ENCODE data around the gene SH3BGR. TPM values are rescaled to one million over a fixed set of nuclear protein-coding genes. Genes with fewer than 3 reads are reported as not detected.

The SH3BGR gene
- total and polyA plus RNA-seq, 10 of the 15 experiments (the other 5 are each of a cell fraction or from before 2014, with no cell fraction given): 0.45 to 3.5 (median 1.7) TPM

DNA sequence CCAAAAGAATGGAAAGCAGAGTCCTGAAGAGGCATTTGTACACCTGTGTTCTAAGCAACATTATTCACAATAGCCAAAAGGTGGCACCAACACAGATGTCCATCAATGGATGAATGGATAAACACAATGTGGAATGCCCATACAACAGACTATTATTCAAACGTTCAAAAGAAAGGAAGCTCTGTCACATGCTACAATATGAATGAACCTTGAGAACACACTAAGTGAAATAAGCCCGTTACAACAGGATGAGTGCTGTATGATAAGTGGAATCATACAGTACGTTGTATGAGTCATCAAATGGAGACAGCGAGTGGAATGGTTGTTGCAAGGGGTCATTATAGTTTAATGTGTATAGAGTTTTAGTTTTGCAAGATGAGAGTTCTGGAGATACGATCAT is 80.1 kb downstream of the SH3BGR start:
- BruUV-seq (replicated peaks): no TSS peak
- in situ Hi-C loops (cut with MboI): no loop called here
- Histone ChIP-seq H3K4me1 (ENCODE audit: control insufficient read depth, insufficient read depth, low read length) (no peaks in the 10 kb centered on the region), H3K36me3 (ENCODE audit: control insufficient read depth in 2 of 2, insufficient read depth in 2 of 2, low read length in 1 of 2) (no peaks in the 10 kb centered on the region), H3K4me3 (no peak overlapping the region), H3K27me3 (replicated peaks in 1 of 2; ENCODE audit: control insufficient read depth in 2 of 2, insufficient read depth in 2 of 2, low read length in 1 of 2) (no peaks in the 10 kb centered on the region), H3K27ac (ENCODE audit: control insufficient read depth, insufficient read depth) (no peak overlapping the region), H3K79me2 (ENCODE audit: control insufficient read depth, insufficient read depth, low read length) (no peaks in the 10 kb centered on the region), H3K9me3 (replicated peaks; ENCODE audit: control insufficient read depth, insufficient read depth, low read length) (no peaks in the 10 kb centered on the region), H3K9ac (ENCODE audit: control insufficient read depth, insufficient read depth, low read length) (no peak overlapping the region), H3K4me2 (ENCODE audit: control insufficient read depth, insufficient read depth) (no peak overlapping the region), H4K20me1 (ENCODE audit: control insufficient read depth, insufficient read depth) (no peaks in the 10 kb centered on the region), H2AFZ (ENCODE audit: control insufficient read depth, low read depth, low read length) (no peak overlapping the region)
- FAIRE-seq (no peak), DNase-seq (ENCODE audit: low read depth, low spot score) (no peak), ATAC-seq (no peak)
- RAD21 ChIA-PET (ENCODE audit: unreplicated experiment): no interaction called here
- 9% methylated on average over 5 of the region's 5 CpGs for WGBS (ENCODE audit: insufficient coverage, insufficient replicate concordance, low lambda C conversion rate, missing lambda C conversion rate)
- no peak for TF ChIP-seq TCF3 (IDR thresholded peaks at IDR 0.05; ENCODE audit: borderline replicate concordance, insufficient read depth, low read depth, low read length)
- TF ChIP-seq EED (IDR thresholded peaks at IDR 0.05; ENCODE audit: low read depth): no peak
- TF ChIP-seq RBBP5 (conservative IDR thresholded peaks at IDR 0.05): no peak
- no peak for TF ChIP-seq STAT3 (IDR thresholded peaks at IDR 0.05; ENCODE audit: low read depth, low read length)
- no peak for TF ChIP-seq TBL1XR1 (IDR thresholded peaks at IDR 0.05; ENCODE audit: low read depth, low read length)
- TF ChIP-seq BRCA1 (IDR thresholded peaks at IDR 0.05; ENCODE audit: low read depth, low read length): no peak
- no peak for TF ChIP-seq SREBF2 (IDR thresholded peaks at IDR 0.05; ENCODE audit: low read length)
- CTCF ChIA-PET: no interaction called here
- intact Hi-C loops (cut with micrococcal nuclease; ENCODE audit: unreplicated experiment): no loop called here
- SMC1A ChIA-PET (ENCODE audit: uncharacterized antibody, unreplicated experiment): no interaction called here
- POLR2A ChIA-PET: no interaction called here

DNA sequence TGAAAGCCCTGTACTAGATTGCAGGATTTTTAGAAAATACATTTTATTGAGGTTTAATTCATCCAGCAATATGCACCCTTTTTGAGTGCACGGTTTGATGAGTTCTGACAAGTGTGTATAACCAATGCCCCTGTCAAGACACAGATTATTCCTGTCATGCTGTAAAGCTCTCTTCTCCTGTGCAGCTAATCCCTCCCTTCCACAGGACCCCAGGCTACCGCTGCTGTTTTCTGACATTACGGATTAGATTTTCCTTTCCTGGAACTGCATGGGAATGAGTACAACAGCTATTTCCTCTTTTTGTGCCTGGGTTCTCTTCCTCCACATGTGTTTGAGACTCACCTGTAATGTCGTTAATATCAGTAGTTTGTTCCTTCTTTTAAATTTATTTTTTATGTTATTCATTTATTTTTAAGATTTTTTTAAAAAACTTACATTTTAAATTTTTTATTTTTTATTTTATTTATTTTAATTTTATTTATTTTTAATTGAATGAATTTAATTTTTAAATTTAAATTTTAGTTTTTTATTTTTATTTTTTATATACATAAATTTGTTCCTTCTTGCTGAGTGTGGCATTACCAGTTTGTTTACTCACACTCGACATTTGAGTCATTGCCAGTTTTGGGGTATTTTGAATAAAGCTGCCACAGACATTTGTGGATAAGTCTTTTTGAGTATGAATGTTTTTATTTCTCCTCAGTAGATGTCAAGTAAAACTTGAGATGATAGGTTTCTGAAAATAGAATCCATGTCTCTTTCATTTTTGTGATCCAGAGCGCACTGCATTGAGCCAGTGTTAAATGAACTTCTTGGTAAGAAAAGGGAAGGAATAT is 82.0 kb downstream of the SH3BGR start:
- ATAC-seq: no peak
- Histone ChIP-seq H3K27ac (ENCODE audit: control insufficient read depth, insufficient read depth) (no peak overlapping the region), H3K4me3 (no peak overlapping the region), H3K36me3 (ENCODE audit: control insufficient read depth in 2 of 2, insufficient read depth in 2 of 2, low read length in 1 of 2) (no peaks in the 10 kb centered on the region), H3K79me2 (ENCODE audit: control insufficient read depth, insufficient read depth, low read length) (no peaks in the 10 kb centered on the region), H3K4me2 (ENCODE audit: control insufficient read depth, insufficient read depth) (no peak overlapping the region), H3K4me1 (ENCODE audit: control insufficient read depth, insufficient read depth, low read length) (no peaks in the 10 kb centered on the region), H3K27me3 (replicated peaks in 1 of 2; ENCODE audit: control insufficient read depth in 2 of 2, insufficient read depth in 2 of 2, low read length in 1 of 2) (no peaks in the 10 kb centered on the region), H4K20me1 (ENCODE audit: control insufficient read depth, insufficient read depth) (no peaks in the 10 kb centered on the region), H3K9me3 (replicated peaks; ENCODE audit: control insufficient read depth, insufficient read depth, low read length) (no peaks in the 10 kb centered on the region), H2AFZ (ENCODE audit: control insufficient read depth, low read depth, low read length) (no peak overlapping the region), H3K9ac (ENCODE audit: control insufficient read depth, insufficient read depth, low read length) (no peak overlapping the region)
- no peak for TF ChIP-seq CBFB (IDR thresholded peaks at IDR 0.05; ENCODE audit: low read depth)
- TF ChIP-seq PAX8 (IDR thresholded peaks at IDR 0.05): no peak
- TF ChIP-seq EZH2 (IDR thresholded peaks at IDR 0.05; ENCODE audit: borderline replicate concordance, control insufficient read depth, low read depth, low read length): no peak
- TF ChIP-seq, protein P1, sequence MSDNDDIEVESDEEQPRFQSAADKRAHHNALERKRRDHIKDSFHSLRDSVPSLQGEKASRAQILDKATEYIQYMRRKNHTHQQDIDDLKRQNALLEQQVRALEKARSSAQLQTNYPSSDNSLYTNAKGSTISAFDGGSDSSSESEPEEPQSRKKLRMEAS (IDR thresholded peaks at IDR 0.05; ENCODE audit: low read depth, low read length): no peak
- TF ChIP-seq JUND (IDR thresholded peaks at IDR 0.05; ENCODE audit: low read depth, low read length): no peak
- no peak for TF ChIP-seq SMARCA5 (IDR thresholded peaks at IDR 0.05)
- BruUV-seq (replicated peaks): no TSS peak
- WGBS (ENCODE audit: insufficient coverage, insufficient replicate concordance, low lambda C conversion rate, missing lambda C conversion rate): 19% methylated on average over 6 of the region's 6 CpGs
- intact Hi-C loops (cut with micrococcal nuclease; ENCODE audit: unreplicated experiment) (no loop called here), in situ Hi-C loops (cut with MboI) (no loop called here)
- SMC1A ChIA-PET (ENCODE audit: uncharacterized antibody, unreplicated experiment): interaction anchor here (0.7 kb wide), 1 partner anchor 183 kb away, joined by 3 read pairs; no protein-coding TSS in a partner anchor
- POLR2A ChIA-PET: no interaction called here
- CTCF ChIA-PET: interaction anchor here (1.5 kb wide), 1 partner anchor 15 kb away, joined by 5 read pairs; no protein-coding TSS in a partner anchor
- DNase-seq (ENCODE audit: low read depth, low spot score): no peak
- no peak for FAIRE-seq
- RAD21 ChIA-PET (ENCODE audit: unreplicated experiment): no interaction called here
